SIG-M5 treated with dmso at 0.1 percent for 504 hours (cell line): ENCODE results near the gene GPRIN2.

Source experiments
- DNase-seq: peaks from one replicate; lab custom pipeline; 2025; ENCODE audit not compliant: unreplicated experiment; lab: John Stamatoyannopoulos, UW

Gene GPRIN2

GRCh38 chr10:46549171-46550075 is 7.0 kb downstream of the GPRIN2 start:
- DNase-seq, result no peak

- no peak for DNase-seq
These were observed 7.9 kb downstream of the GPRIN2 start for GRCh38 chr10:46548498-46549090.

- no peak for DNase-seq
These were observed 8.6 kb downstream of the GPRIN2 start for GRCh38 chr10:46547541-46548497.

- DNase-seq, result no peak
These were observed 9.6 kb downstream of the GPRIN2 start for GRCh38 chr10:46546591-46547540.

GRCh38 chr10:46545861-46546590 is 10.4 kb downstream of the GPRIN2 start:
- no peak for DNase-seq

GRCh38 chr10:46544989-46545791 is 11.3 kb downstream of the GPRIN2 start:
- DNase-seq, result peak; percentile 36

GRCh38 chr10:46543466-46544377 is 12.7 kb downstream of the GPRIN2 start:
- DNase-seq, result no peak

GRCh38 chr10:46542567-46543465 is 13.6 kb downstream of the GPRIN2 start:
- DNase-seq, result no peak

- DNase-seq, result no peak
These were observed 14.5 kb downstream of the GPRIN2 start for GRCh38 chr10:46541735-46542566.

GRCh38 chr10:46541017-46541661 is 15.3 kb downstream of the GPRIN2 start:
- no peak for DNase-seq

- DNase-seq, result no peak
These were observed 15.9 kb downstream of the GPRIN2 start for GRCh38 chr10:46540412-46541016.

- DNase-seq, result no peak
These were observed 16.7 kb downstream of the GPRIN2 start for GRCh38 chr10:46539596-46540411.

- DNase-seq, result no peak
These were observed 17.6 kb downstream of the GPRIN2 start for GRCh38 chr10:46538717-46539426.
